Activated CD8-positive, alpha-beta T cell treated with anti-CD3 and anti-CD28 coated beads for 36 hours (primary cell): Measurements from ENCODE around the gene EFNA5. TPM values are rescaled to one million over a fixed set of nuclear protein-coding genes. Genes with fewer than 3 reads are reported as not detected.

Experiments
- ATAC-seq: fragments of 200-7000 bp; cut with Tn5 transposase; one replicate; pipeline ENCODE4 v1.10.0; 2021; ENCODE audit warnings: mild to moderate bottlenecking, moderate library complexity
- CTCF ChIA-PET: fragments of 350-600 bp; sonication (Branson Sonifier 250); formaldehyde crosslinking; loops from one replicate; lab custom pipeline; 2021; ENCODE audit warnings: antibody characterized with exemption; lab: Charles Lee
- POLR2A ChIA-PET: fragments of 350-600 bp; sonication (Branson Sonifier 250); formaldehyde crosslinking; loops from one replicate; lab custom pipeline; 2021; ENCODE audit warnings: antibody characterized with exemption; lab: Charles Lee
- DNase-seq: peaks from one replicate; pipeline ENCODE4 v3.0.0-alpha.2; 2020
- H3K27ac Mint-ChIP-seq: one replicate; pipeline ENCODE4 v1.8.0; 2021; ENCODE audit warnings: mild to moderate bottlenecking, mixed read lengths
- H3K27me3 Mint-ChIP-seq: one replicate; pipeline ENCODE4 v1.8.0; 2021; ENCODE audit warnings: mixed read lengths
- H3K36me3 Mint-ChIP-seq: one replicate; pipeline ENCODE4 v1.8.0; 2021; ENCODE audit warnings: low read depth, mixed read lengths
- H3K4me1 Mint-ChIP-seq: one replicate; pipeline ENCODE4 v1.8.0; 2021; ENCODE audit warnings: low read depth, mixed read lengths
- H3K4me3 Mint-ChIP-seq: one replicate; pipeline ENCODE4 v1.8.0; 2021; ENCODE audit warnings: mild to moderate bottlenecking, moderate library complexity, mixed read lengths
- H3K9me3 Mint-ChIP-seq: one replicate; pipeline ENCODE4 v1.8.0; 2021; ENCODE audit warnings: mixed read lengths
- intact Hi-C: fragments of 100-400 bp; cut with micrococcal nuclease; formaldehyde crosslinking; loops from one replicate; pipeline ENCODE4 v1.10.0; 2022
- total RNA-seq, 2 experiments: library from RNA; stranded (reverse); gene quantifications; one replicate each; pipeline ENCODE4 v1.2.3, GENCODE V29; 2021
- TF ChIP-seq, protein P1 (sequence below): fragments of 200-600 bp; IDR thresholded peaks from one replicate; pipeline ENCODE4 v1.8.0; 2022; ENCODE audit warnings: antibody characterized with exemption, mild to moderate bottlenecking

EFNA5 gene
- total RNA-seq, 2 experiments from 2014 or later: not detected

DNA sequence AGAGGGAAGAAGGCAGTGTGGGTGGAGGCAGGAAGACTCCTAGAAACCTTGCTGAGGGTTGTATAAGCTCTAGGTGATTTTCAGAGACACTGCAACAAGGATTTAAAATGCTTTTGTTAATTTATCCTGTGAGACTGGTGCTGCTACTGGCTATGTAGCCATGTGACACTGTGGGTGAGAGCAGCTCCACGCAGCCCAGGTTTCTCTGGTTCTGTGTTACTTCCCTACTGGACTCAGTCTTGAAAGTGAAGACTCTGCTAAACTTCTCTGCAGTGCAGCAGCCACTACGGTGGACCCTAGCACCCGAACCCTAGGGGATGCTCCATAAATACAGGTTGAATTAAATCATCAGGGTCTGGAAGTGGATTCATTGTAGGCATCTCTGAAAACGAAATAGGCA is 25.8 kb upstream of the EFNA5 start:
- POLR2A ChIA-PET: no interaction called here
- ATAC-seq (no peak), DNase-seq (no peak)
- TF ChIP-seq, protein P1, sequence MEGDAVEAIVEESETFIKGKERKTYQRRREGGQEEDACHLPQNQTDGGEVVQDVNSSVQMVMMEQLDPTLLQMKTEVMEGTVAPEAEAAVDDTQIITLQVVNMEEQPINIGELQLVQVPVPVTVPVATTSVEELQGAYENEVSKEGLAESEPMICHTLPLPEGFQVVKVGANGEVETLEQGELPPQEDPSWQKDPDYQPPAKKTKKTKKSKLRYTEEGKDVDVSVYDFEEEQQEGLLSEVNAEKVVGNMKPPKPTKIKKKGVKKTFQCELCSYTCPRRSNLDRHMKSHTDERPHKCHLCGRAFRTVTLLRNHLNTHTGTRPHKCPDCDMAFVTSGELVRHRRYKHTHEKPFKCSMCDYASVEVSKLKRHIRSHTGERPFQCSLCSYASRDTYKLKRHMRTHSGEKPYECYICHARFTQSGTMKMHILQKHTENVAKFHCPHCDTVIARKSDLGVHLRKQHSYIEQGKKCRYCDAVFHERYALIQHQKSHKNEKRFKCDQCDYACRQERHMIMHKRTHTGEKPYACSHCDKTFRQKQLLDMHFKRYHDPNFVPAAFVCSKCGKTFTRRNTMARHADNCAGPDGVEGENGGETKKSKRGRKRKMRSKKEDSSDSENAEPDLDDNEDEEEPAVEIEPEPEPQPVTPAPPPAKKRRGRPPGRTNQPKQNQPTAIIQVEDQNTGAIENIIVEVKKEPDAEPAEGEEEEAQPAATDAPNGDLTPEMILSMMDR: no peak
- Mint-ChIP-seq H3K4me3 (no peak overlapping the region), H3K9me3 (no peaks in the 10 kb centered on the region), H3K27ac (no peak overlapping the region), H3K27me3 (peaks cover 2% of the 10 kb centered on the region), H3K4me1 (no peaks in the 10 kb centered on the region), H3K36me3 (no peaks in the 10 kb centered on the region)
- CTCF ChIA-PET: no interaction called here
- intact Hi-C loops: no loop called here

DNA sequence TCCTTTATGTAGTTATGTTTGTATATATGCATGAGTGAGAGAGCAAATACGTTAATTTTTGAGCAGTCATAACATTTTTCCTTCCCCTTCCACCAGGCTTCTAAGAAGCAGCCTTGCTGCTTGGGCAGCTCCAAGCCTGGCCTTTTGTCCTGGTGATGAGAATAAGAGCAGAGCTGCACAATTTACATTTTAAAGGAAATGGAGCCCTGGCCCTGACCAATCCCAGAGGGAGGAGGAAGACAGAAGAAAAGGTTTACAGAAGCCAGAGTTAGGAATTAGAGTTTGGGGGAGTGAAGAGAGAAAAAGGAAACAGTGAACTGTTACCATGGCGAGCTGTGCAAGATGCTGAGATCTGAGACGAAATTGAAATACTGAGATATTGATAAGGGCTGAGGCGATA is 25.3 kb upstream of the EFNA5 start:
- DNase-seq (no peak), ATAC-seq (no peak)
- peaks cover 2% of the 10 kb centered on the region for H3K27me3 Mint-ChIP-seq
- no peaks in the 10 kb centered on the region for H3K36me3 Mint-ChIP-seq
- TF ChIP-seq, protein P1: no peak
- H3K4me1 Mint-ChIP-seq: no peaks in the 10 kb centered on the region
- H3K27ac Mint-ChIP-seq: no peak overlapping the region
- ChIA-PET POLR2A (no interaction called here), CTCF (no interaction called here)
- intact Hi-C loops: no loop called here
- H3K9me3 Mint-ChIP-seq: no peaks in the 10 kb centered on the region
- no peak overlapping the region for H3K4me3 Mint-ChIP-seq

DNA sequence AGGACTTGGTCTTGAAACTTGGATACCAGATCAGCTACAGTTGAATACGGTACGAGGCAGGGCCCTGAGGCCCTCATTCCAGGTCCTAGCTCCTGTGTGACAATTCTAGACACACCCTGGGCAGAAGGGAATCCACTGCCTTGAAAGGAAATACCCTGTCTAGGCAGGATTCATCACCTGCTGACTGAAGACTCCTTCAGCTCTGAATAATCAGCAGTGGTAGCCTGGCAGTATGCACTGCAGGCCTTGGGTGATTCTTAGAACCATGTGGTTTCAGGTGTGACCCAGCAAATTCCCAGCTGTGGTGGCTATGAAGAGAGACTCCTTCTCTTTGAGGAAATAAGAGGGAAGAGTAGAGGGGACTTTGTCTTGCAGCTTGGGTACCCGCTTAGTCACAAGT is 17.2 kb upstream of the EFNA5 start:
- H3K9me3 Mint-ChIP-seq: no peaks in the 10 kb centered on the region
- DNase-seq (no peak), ATAC-seq (no peak)
- intact Hi-C loops: no loop called here
- TF ChIP-seq, protein P1: no peak
- H3K4me1 Mint-ChIP-seq: no peaks in the 10 kb centered on the region
- ChIA-PET POLR2A (no interaction called here), CTCF (no interaction called here)
- H3K27ac Mint-ChIP-seq: no peak overlapping the region
- H3K27me3 Mint-ChIP-seq: peaks cover 11% of the 10 kb centered on the region
- H3K4me3 Mint-ChIP-seq: no peak overlapping the region
- H3K36me3 Mint-ChIP-seq: no peaks in the 10 kb centered on the region

DNA sequence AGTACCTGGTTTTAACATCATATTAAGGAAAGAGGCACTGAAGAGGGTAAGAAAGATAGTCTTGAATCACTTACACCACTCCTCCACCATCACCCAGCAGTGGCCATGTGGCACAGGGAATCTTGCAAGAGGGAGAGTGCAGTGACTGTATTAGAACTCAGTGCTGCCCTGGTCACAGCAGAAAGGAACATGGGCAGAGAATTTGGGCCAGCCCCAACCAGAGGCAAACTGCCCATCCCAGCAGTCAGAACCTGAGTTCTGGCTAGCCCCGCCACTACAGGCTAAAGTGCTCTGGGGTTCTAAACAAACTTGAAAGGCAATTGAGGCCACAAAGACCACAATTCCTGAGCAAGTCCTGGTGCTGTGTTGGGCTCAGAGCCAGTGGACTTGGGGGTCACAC is 16.7 kb upstream of the EFNA5 start:
- Mint-ChIP-seq H3K27ac (no peak overlapping the region), H3K36me3 (no peaks in the 10 kb centered on the region), H3K4me3 (no peak overlapping the region), H3K27me3 (peaks cover 14% of the 10 kb centered on the region), H3K9me3 (no peaks in the 10 kb centered on the region), H3K4me1 (no peaks in the 10 kb centered on the region)
- ChIA-PET CTCF (no interaction called here), POLR2A (no interaction called here)
- TF ChIP-seq, protein P1: no peak
- DNase-seq: no peak
- intact Hi-C loops: no loop called here
- ATAC-seq: no peak

DNA sequence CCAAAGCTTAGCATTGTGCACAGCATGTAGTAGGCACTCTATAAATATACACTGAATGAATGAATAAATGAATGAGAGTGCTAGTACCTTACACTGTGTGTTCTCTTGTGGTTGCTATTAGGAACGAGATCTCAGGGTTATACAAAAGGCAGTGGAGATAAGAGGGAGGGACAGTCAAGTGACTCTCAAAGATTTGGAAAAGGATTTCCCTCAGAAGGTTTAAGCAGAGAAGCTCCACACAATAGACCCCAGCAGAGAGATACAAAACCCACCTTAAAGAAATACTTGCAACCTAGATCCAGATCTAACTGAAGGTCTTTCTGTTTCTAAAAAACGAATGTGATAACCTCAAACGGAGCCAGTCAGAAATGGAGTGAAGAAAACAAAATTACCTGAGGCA is 11.8 kb upstream of the EFNA5 start:
- CTCF ChIA-PET: no interaction called here
- Mint-ChIP-seq H3K36me3 (no peaks in the 10 kb centered on the region), H3K27me3 (peaks cover 18% of the 10 kb centered on the region), H3K27ac (no peak overlapping the region), H3K9me3 (no peaks in the 10 kb centered on the region), H3K4me1 (no peaks in the 10 kb centered on the region), H3K4me3 (no peak overlapping the region)
- no peak for DNase-seq
- ATAC-seq: no peak
- intact Hi-C loops: no loop called here
- POLR2A ChIA-PET: no interaction called here
- TF ChIP-seq, protein P1: no peak
